Esophagus muscularis mucosa (tissue), 4 donors: ENCODE data around the gene IL2RG.

Experiments used
- CTCF ChIP-seq, 3 experiments: fragments of 200-600 bp in 2 of 3; fragments of 450-650 bp in 1 of 3; sonication (generic) in 2 of 3; IDR thresholded peaks; one replicate each; pipeline ENCODE4 v1.5.1; 2017 to 2019; ENCODE audit warnings: antibody characterized with exemption in 3 of 3, mild to moderate bottlenecking in 2 of 3, moderate library complexity in 1 of 3
- EP300 ChIP-seq: sonication (generic); formaldehyde crosslinking; IDR thresholded peaks from one replicate; pipeline ENCODE4 v1.6.1; 2017; ENCODE audit warnings: antibody characterized with exemption
- POLR2A ChIP-seq: fragments of 450-650 bp; IDR thresholded peaks from one replicate; pipeline ENCODE4 v1.6.1; 2017; ENCODE audit warnings: antibody characterized with exemption, moderate library complexity, mild to moderate bottlenecking, low read depth
- POLR2AphosphoS5 ChIP-seq, 2 donors: sonication (generic); formaldehyde crosslinking; IDR thresholded peaks; one replicate each; pipeline ENCODE4 v1.6.1; 2017; ENCODE audit warnings: antibody characterized with exemption in 2 of 2

GRCh38 chrX:71085900-71086299 is 25.5 kb downstream of the IL2RG start:
- TF ChIP-seq CTCF (IDR thresholded peaks at IDR 0.05): no peak
- TF ChIP-seq EP300: no peak
- TF ChIP-seq POLR2A: no peak
- TF ChIP-seq POLR2AphosphoS5 (IDR thresholded peaks at IDR 0.05): no peak
